IPS-11a (cell line): ENCODE measurements around the gene MGME1.

Source experiments
- H3K4me3 ChIP-seq: one replicate; pipeline ENCODE4 v1.5.1; 2013; ENCODE audit warnings: low read depth, low read length, control low read depth

The MGME1 gene

DNA sequence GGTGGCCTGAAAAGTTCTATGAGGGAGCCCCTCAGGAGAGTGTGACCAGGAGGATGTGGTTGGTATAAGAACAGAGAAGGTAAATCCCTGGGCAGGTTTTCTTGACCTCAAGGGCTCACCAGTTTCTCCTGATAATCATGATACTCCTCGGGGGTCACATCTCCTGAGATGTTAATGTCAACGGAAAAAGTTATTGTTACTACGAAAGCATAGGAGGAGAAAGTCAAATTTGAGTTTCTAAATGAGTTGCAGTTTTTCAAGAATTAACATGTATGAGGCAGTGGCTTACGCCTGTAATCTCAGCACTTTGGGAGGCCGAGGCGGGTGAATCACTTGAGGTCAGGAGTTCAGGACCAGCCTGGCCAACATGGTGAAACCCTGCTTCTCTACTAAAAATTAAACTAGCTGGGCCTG, 23.4 kb downstream of the MGME1 start:
- H3K4me3 ChIP-seq = no peak overlapping the region

DNA sequence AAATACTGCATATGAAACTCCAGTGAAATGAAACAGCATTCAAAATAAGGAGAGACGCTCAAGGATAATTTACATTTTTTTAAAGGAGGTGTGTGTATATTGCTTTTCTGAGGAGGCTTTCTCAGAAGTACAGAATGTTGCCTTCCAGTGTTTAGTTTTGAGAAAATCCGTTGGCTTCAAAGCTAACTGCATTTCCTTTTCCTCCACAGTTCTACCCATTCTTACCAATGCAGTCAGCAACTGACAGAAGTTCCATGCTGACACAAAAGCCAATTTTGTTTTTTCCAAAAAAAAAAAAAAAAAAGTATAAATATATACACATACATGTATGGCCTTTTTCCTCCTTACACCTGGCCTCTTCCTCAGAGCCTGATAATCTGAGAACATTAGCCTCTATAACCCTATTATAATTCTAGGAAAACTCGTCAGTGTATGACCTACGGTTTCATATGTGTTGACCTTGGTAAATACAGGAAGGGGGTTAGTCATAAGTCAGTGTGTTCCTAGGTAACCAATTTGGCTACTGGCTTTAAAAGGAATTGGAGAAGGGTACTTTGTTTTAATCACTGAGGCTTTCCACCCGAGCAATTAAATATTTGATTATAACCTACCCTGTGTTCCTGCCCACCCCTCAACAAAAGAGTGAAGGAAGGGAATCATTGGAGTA, 24.2 kb downstream of the MGME1 start:
- H3K4me3 ChIP-seq = no peak overlapping the region

DNA sequence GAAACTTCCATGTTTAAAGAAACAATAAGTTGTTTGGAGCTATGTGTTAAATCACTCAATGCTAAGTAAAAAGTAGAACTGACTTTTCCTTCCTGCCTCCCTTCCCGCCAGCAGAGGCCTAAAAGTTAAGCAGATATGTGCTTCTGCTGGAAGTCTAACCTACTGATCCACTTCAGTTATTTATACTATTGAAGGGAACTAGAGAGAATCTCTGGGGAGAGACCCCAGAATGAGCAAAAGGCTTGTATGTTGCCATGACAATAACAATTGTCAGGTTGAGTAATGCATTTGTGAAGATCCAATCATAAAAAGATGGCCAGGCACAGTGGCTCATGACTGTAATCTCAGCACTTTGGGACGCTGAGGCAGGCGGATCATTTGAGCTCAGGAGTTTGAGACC, 24.7 kb downstream of the MGME1 start:
- H3K4me3 ChIP-seq = no peak overlapping the region

DNA sequence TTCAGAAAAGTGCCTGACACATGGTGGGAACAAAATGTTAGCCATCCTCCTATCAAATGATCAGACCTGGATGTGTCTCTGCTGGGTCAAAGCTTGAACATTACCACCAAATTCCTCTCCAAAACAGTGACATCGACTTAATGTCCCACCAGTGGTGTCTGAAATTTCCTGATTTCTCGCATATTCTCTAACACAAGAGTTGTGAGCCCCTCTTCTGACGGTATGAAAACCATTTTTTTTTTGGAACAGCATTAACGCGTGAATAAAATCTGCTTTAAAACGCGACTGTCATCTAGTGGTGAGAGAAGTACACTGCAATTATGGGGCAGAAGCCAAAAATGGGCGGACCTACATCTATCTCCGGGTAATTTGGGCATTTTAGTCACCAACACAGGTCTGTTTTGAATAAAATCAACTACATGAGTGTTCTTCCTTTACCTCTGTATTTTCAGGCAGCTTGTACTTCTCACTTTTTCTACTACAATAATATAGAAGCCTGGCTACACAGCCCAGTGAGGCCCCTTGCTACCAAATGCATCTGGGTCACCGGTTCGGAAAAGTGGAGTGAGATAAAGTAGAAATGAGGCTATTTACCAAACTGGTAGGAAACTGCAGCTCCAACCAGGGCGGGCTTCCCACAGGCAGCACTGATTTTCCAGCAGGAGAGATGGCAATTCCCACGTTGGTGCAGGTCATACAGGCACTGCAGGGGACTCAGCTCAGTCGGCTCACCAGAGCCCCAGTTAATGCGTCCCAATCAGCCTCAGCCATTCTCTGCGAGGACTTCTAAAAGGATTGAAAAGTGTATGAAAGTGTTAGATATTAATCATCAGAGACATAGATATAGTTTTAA, 27.4 kb downstream of the MGME1 start:
- H3K4me3 ChIP-seq = no peak overlapping the region

DNA sequence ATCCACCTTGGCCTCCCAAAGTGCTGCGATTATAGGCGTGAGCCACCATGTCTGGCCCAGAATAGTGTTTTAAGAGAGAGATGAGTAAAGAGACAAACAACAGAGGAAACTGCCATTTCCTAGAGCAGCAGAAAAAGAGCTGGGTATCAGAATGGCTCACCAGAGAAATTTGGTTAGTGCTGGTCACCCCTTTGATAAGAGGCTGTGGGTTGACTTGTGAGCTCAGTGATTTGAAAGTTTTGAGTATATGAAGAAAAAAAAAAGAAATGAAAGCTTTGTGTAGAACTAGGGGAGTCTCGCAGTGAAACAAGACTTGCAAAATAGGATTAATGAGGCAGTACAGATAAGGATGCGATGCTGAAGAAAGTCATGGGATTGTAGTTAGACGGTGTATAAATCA, 29.6 kb downstream of the MGME1 start:
- H3K4me3 ChIP-seq = no peak overlapping the region

DNA sequence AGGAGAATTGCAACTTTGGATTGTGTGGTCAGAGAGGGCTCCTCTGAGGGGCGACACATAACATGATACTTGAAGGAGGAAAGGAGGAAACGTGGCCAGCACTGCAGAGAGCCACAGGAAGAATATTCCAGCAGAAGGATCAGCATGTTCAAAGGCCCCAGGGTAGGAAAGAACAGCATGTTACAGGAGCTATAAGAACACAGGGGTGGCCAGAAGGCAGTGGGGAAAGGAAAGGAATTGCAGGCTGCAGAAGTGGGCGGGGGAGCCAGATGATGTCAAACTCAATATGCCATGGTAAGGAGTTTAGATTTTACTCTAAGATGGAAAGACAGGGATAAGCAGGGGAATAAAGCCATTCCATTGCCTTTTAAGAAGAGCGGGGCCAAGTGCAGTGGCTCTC, 30.7 kb downstream of the MGME1 start:
- no peak overlapping the region for H3K4me3 ChIP-seq

DNA sequence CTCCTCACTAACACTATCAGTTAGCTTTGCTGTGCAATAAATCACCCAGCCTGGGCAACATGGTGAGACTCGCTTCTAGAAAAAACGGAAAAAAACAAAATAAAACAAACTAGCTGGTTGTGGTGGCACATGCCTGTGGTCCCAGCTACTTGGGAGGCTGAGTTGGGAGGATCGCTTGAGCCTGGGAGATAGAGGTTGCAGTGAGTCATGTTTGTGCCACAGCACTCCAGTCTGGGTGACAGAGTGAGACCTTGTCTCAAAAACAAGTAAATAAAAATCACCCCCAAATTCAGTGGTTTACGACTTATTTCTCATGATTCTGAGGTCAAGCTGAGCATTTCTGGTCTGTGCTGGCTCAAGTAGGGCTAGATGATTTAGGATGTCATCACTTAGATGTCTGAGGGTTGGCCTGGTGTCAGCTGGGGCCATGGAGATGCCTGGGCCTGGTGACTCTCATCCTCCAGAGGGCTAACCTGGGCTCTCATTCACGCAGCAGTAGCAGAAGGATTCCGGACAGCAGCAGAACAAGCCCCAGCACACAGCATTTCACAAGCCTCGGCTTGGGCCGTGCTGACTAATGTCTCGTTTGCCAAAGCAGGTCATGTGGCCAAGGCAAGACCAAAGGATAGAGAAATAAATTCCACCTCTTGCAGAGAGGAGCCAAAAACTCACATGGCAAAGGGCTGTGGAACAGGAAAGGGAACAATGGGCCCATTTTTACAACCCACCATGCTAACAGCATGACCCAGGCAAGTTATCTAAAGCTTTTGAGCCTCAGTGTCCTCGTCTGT, 32.5 kb downstream of the MGME1 start:
- no peak overlapping the region for H3K4me3 ChIP-seq

DNA sequence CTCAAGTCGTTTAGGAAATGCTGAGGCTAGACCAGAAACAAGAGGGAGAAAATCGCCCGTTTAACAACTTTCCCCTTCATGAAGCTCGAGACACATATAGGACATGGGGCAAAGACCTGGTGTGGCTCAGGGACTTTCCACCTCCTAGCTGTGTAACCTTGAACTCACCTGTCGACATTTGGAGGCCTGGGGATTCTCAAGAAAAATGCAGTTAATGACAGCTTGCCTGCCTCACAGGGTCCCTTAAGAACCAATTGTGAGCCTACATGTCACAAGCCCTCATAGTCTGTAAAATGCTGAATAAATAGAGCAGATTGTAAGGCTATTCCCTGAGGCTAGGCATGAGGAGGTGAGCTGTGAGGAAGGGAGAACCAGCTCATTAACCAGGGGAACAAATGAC, 35.1 kb downstream of the MGME1 start:
- no peak overlapping the region for H3K4me3 ChIP-seq

DNA sequence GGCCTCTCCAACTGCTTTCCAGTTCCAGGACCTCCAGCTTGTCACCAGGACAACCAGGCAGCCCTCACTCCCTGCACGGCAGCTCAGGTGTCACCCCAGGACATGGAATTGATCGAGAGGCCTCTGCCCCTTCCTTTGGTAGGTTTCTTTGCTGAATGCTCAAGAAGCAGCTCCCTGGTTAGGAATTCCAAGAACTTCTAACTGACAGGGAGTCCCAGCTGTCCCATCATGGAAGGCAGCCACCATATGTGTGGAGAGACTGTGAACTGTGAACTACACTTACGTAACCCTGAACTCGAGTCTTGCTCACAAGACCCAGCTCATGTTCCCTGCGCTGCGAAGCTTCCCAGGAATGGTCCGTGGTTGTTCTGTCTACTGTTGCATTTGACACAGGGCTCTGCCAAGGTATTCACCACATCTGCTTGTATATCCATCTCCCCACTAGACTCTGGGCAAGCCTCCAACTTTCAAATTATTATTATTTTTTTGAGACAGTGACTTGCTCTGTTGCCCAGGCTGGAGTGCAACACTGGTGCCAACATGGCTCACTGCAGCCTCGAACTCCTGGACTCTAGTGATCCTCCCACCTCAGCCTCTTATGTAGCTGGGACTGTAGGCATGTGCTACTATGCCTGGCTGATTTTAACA, 35.7 kb downstream of the MGME1 start:
- H3K4me3 ChIP-seq = no peak overlapping the region

DNA sequence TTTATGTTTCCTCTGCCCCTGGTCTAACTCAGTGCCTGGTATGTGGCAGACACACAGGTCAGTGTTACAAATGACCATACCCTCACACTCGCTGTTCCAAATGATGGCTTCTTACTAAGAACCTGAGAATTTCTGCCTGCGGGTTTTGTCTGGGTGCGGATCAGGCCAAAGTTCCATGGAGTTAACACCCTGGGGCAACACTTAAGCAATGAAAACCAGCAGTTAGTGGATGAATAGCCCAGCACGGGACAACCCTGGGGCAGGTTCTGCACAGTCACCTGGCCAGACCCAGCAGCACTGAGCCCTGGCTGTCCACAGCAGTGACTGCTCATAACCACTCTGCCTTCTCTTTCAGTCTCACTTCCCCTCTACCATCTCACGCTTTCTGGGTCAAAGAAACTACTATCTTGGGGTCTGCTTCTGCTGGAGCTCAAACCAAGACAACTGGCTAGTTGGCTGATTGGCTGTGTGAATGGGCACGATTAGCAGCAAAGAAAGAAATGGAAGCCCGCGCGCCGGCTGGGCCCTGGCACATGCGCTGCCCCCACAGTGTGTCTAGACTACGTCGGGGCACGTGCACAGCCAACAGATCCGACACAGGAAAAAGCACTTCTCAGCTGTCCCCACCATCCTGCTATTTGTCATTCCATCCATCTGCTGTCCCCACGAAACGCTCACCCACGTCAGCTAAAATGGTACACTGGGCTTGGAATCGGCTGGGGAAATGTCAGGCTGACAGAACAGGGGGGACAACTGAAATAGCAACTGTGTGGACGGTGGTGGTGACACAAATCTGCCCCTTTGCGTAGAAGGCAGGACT, 36.6 kb downstream of the MGME1 start:
- no peak overlapping the region for H3K4me3 ChIP-seq

DNA sequence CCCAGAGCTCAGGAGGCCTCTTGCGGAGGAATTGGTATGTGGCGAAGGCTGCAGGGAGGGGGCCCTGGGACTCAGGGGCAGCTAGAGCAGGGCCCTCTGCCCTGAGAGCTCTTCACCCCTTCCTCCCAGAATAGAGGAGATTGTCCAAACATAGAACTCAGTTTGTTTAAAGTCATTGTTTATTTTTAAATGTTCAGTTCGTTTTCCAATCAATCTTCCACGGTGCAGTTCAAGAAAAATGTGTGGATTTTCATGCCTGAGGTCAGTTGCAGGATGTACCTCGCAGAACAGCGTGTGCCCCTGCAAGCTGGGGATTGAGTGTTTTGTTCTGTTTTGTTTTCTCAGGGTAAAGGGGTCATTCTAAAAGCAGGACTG, 37.2 kb downstream of the MGME1 start:
- H3K4me3 ChIP-seq = no peak overlapping the region

DNA sequence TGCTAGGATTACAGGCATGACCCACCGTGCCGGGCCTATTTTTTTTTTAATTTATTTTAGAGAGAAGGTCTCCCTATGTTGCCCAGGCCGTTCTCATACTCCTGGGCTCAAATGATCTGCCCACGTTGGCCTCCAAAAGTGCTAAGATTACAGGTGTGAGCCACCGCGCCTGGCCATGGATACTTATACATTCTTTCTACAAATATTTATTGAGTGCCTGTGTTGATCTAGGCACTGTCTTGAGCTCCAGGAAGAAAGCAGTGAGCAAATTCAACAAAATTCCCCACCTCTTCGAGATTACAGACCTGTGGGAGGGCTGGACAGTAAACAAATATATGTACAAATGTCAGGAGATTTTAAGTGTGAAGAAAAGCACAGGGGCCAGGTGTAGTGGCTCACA, 37.9 kb downstream of the MGME1 start:
- H3K4me3 ChIP-seq = no peak overlapping the region

DNA sequence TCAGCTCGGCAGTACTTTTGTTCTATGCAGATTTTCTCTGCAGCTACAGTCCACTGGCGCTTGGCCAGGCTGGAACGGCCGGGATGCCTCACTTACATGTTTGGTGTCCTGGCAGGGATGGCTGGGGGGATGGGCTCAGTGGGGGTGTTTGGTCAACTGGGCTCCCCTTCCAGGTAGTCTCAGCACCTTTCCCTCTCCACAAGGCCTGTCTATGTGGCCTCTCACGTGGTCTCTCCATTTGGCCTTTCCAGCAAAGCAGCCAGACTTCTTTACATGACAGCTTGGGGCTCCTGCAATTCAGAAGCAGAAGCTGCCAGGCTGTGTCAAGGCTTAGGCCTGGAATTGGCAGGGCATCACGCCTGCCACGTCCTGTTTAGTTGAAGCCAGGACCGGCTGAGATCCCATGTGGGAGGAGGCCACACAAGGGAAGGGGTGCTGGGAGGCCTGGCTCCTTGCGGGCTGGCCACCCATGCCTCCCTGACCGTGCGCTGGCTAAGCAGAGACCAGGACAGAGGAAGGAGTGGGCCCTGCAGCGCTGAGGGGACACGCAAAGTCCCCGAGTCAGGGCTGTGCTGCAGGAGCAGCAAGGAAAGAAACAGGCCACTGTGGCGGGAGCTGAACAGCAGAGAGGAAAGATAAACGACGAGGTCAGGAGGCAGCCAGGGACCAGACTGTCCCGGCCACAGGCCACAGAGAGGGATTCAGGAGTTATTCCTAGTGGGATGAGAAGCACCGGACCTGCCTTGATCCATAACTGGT, 38.9 kb downstream of the MGME1 start:
- H3K4me3 ChIP-seq = no peak overlapping the region

DNA sequence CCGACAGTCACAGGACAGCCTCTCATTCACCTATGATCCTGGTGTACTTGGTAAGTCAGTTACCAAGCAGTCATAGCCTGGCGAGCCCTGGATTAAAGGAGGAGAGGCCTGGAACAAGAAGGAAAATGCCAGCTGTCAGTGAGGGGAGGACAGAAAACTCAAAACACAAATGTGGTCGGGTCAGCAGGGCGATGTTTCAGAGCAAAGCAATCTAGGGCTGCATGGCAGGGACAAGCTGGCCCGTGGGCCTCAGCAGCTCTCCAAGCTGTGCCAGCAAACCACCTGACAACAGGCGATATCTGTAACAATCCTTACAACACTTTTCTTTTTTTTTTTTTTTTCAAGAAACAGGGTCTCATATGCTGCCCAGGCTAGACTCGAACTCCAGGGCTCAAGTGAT, 40.3 kb downstream of the MGME1 start:
- H3K4me3 ChIP-seq = no peak overlapping the region

DNA sequence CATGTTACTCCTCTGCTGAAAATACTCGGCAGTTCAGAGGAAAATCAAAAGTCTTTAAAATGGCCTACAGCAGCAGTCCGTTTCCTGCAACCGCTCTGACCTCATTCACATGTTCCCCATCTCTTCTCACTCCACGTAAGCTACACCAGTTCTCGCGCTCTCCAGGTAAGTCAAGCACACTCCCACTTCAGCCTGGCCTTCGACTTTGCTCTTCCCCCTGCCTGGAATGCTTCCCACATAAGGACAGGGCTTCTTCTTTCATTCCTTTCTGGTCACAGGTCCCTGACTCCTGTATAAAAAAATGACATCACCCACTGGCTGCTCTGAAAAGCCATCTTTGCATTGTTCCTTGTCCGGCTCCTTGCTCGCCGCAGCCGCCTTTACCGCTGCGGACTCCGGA, 42.7 kb downstream of the MGME1 start:
- H3K4me3 ChIP-seq = no peak overlapping the region

DNA sequence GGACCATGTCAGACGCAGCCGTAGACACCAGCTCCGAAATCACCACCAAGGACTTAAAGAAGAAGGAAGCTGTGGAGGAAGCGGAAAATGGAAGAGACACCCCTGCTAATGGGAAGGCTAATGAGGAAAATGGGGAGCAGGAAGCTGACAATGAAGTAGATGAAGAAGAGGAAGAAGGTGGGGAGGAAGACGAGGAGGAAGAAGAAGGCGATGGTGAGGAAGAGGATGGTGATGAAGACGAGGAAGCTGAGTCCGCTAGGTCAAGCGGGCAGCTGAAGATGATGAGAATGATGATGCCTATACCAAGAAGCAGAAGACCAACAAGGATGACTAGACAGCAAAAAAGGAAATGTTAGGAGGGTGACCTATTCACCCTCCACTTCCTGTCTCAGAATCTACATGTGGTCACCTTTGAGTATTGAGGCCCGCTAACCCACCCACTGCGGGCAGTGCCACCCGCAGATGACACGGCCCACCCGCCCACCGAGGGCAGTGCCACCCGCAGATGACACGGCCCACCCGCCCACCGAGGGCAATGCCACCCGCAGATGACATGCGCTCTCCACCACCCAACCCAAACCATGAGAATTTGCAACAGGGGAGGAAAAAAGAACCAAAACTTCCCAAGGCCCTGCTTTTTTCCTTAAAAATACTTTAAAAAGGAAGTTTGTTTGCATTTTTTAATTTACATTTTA, 43.3 kb downstream of the MGME1 start:
- no peak overlapping the region for H3K4me3 ChIP-seq

DNA sequence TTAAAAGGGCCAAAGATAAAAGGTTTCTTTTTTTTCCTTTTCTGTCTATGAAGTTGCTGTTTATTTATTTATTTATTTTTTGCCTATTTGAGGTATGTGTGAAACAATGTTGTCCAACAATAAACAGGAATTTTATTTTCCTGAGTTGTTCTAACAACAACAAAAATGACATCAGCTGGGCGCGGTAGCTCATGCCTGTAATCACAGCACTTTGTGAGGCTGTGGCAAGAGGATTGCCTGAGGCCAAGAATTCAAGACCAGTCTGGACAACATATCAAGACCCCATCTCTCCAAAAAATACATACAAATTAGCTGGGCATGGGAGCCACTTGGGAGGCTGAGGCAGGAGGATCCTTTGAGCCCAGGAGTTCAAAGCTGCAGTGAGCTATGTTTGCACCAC, 44.1 kb downstream of the MGME1 start:
- no peak overlapping the region for H3K4me3 ChIP-seq

DNA sequence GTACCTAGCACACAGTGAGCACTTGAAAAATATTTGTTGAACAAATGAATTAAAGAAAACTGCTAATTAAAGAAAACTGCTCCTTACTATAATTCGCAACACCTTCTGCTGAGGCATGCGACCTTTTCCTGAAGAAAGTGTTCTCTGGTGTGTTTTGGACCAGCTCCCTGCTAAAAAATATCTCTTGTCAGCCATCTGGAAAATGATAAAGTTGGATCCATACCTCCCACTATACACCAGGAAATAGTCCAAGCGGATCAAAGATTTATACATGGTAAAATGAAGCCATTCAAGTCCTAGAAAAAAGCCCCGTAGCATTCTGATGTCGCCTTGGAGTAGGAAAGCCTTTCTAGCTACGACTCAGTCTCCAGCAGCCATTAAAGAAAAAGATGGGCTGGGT, 45.6 kb downstream of the MGME1 start:
- H3K4me3 ChIP-seq = no peak overlapping the region

DNA sequence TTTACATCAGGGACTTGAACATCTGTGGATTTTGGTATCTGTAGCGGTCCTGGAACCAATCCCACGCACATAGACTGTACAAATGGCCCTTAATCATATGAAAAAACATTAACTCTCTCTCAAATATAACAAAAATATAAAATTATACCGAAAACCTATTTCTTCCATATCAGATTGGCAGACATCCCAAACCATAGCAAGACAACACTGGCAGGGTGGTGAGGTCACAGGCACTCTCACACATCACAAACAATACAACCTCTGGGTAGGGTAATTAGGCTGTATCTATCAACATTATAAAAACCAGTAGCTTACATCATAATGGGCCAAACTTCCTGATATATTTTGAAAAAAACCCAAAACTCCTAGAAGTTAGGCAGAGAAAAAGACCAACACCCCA, 48.0 kb downstream of the MGME1 start:
- no peak overlapping the region for H3K4me3 ChIP-seq
